GM18519 (cell line): Measurements from ENCODE around the gene EDARADD.
A peak's percentile ranks its signal among the peaks of the same experiment; 100 is the strongest.

ENCODE experiments used
- ATAC-seq: cut with Tn5 transposase; IDR thresholded peaks from one replicate; pipeline ENCODE4 v1.9.1; 2021; ENCODE audit warnings: mild to moderate bottlenecking, moderate library complexity; ENCODE audit not compliant: unreplicated experiment, low FRiP score

Gene EDARADD

DNA sequence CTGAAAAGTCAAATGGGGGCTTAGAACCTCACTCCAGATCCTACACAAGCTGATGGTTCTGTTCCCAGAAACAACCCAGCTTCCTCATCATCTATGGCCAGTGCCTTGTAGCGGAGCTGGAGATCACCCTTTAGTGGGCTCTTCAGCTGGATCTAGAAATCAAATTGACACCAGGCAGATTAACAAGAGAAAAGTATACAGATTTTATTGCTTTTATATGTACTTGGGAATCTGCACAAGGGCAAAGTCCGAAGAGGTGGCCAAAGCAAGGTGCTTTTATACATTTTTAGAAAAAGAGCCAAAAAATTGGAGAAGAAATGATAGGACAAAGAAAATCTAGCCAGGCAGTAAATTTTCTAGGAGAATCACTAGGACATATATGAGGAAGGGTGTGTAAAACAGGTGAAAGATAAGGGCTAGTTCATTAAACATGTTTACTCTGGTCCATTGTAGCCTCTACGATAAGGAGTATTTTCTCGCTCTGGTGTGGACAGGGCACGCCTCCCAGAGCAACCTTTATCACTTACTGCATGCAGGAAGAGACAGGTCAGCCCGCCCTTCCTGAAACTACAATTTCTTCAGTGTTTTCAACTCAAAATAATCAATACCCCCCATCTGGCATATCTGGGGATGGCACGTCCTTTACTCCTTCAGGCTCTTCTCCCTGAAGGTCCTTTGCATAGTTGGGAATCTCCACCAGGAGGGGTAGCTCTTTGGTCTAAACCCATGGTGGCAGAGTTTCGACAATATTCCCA, 115.7 kb downstream of the EDARADD start:
- no peak for ATAC-seq

DNA sequence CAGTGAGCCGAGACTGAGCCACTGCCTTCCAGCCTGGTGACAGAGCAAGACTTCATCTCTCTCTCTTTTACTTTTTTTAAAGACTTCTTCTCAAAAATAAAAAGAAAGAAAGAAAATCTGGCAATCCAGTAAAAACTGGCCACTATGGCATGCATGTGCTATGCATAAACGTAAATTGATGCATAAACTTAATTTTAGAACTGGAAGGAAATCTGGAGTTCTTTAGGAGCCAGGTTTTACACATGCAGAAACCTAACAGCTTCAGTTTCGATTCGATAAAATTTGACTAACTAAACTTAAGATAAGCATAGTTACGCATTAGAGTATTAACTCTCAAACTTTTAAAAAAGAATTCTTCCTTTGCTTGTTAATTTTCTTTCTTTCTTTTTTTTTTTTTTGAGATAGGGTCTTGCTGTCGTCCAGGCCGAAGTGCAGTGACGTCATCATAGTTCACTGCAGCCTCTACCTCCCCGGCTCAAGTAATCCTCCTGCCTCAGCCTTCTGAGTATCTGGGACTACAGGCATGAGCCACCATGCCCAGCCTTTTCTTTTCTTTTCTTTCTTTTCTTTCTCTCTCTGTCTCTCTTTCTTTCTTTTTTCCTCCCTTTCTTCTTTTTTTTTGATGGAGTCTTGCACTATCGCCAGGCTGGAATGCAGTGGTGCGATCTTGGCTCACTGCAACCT, 117.8 kb downstream of the EDARADD start:
- ATAC-seq = no peak

DNA sequence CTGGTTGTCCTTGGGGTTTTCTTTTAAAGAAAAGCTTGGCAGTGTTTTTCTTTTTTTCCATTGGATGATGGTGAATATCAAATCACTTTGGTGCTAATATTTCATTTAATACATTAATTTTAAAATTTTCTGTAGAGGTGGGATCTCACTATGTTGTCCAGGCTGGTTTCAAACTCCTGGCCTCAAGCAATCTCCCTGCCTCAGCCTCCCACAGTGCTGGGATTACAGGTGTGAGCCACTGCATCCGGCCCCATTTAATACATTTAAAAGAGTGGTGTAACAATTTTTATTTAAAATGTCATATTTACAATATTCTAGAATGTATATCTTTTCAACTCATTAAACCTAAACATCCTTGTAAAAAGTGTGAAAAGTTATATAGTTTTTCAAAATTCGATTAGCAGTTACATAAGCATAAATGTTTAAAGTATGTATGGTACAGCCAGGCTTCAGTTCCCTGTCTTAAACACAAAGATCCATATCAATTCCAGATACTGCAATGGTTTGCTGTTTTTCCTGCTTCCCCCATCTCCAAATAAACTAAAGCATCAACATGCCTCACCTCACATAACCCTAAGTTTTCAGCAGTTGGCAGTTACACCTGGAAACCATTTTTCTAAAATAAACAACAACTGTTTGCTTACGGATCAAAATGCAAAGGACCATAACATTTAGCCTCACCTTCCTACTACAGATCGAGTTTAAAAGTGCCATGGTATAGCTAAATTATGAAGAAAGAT, 120.8 kb downstream of the EDARADD start:
- ATAC-seq = no peak

DNA sequence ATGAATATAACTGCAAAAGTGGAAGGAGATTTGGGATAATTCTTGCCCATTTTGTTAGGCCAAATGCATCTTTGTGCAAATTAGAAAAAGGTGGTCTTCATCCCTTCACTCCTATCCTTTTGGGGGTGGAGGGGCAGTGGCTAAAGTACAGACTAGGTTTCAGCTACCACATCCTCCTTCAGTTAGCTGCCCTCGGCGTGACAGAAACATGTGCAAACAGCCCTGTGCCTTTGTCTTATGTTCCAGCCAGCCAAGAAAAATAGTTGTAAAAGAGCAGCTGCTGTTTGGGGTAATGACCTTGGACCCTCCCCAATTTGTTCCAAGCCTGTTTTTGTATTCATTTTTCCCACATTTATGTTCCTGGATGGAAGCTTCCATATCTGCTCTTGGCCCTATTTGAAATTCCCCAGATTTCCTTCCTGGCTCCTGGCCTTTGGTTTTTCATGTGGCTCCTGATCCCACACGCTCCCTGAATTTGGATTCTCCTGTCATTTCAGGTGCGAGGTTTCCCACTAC, 121.4 kb downstream of the EDARADD start:
- ATAC-seq = no peak

DNA sequence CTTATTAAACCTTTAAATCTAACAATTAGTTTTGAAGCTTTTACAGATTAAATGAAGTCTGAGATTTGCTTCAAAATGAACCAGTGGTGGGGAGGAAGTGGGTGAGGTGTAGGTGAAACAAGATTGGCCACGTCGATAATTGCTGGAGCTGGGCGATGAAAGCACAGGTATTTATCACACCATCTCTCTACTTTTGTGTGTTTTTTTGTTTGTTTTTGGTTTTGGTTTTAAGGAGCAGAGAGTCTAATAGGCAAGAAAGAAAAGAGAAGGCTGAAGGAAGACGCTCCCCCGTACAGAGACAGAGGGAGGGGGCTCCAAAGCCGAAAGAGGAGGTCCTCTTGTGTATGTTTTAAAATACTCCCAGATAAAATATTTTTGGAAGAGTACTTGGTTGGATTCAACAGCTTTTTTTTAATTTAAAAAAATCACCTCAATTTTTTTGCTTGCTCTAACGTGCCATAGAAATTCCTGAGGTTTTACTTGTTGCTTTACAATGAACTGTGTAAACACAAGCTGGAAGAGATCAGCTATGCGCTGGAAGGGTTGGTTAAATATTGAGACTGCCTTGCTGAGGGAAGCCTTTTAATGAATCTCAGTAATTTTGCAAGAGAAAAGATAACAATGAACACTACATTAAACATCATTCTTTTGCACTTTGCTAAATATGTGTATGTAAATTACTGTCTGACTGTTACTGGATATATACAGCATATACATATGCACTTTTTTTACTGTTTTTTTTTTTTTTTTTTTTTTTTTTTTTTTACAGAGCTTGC, 123.0 kb downstream of the EDARADD start:
- ATAC-seq = no peak

DNA sequence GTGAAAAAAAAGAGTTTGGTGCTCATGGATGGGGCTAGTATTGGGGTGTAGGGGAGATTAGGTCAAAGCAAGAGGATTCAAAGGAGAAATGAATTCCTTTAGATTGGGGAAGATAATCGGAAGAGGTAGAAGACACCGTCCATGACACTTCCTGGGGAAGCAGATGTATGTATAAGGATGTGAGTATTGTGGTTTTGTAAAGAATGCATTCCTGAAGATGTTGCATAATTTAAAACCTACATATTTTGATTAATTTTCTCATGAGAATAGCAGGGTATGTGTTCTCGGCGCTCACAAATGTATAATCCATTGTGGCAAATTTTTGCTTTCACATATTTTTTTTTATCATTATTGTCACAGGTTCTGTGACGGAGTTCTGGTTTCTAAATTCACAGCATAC, 124.2 kb downstream of the EDARADD start:
- no peak for ATAC-seq

DNA sequence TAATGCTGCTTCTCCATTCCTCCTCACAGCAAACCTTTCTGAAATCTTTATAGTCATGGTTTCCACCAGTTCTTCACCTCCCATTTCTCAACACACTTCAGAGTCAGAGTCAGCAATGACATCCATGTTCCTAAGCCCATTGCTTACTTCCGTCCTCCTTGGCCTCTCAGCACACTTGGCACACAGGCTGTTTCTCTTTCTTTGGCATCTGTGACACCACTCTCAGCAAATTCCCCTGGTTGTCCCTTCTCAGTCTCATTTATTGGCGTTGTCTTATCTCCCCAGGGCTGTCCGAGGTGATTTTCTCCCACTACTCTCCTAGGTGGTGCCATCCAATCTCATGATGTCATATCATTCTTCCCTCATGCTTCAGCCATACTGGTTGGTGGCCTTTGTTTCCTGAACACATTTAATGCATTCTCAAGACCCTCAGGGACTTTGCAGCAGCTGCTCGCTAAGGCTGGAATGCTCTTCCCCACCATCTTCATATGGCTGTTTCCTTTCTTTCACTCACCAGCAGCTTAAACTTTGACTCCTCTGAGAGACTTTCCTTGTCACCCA, 126.4 kb downstream of the EDARADD start:
- no peak for ATAC-seq

DNA sequence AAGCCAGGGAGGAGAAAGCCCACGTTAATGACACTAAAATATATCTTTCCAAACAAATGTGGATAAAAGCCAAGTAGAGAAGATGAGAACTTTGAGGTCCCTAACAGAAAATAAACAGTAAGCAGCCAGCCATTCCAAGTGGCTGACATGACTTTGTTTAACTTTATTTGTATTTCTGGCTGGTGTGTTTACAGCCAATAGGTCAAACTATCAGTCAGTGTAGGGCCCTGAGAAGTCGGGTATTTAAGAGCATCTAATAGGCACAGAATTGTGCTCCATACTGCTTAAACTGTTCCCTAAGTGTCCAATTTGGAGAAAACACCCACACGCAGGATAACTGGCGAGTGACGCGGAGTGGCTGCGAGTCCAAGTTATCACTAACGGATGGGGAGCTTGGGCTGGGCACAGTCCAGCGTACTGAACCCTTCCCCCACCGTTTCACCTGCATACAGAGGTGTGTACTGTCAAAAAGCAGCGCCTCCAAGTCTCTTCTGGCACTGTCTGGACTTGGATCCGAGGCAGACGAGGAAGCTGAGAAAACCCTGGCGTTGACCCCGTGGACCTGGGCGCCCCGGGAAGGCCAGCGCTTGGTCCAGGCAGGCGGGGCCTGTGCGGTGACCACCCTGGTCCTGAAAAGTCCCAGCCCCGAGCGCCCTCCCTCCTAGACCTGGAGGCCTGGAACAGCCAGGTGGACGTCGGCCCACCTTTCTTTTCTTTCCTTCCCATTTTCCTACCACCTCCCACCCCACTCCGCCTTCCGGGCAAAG, 129.0 kb downstream of the EDARADD start:
- no peak for ATAC-seq

DNA sequence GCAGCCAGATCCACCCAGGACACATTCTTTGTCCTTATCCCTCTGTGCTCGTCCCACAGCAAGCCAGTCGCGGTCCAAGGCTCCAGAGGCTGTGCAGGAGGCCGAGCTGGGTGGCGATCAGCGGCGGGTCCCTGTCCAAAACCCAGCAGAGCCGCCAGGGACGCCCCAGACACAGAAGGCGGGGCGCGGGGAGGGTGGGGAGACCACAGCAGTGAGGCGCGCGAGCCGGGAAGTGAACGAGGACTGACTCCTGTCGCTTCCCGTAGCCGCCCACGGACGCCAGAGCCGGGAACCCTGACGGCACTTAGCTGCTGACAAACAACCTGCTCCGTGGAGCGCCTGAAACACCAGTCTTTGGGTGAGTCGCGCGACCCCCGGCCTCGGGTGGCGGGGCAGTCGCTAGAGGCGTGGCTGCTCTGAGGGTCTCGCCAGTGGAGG, 129.6 kb downstream of the EDARADD start, which contains the start of gene LGALS8:
Gene LGALS8 (plus strand): TSS at position 279 of the 438 bp plus-strand sequence. CDS start 2,089 bp downstream, outside the sequence.
- peak; percentile 30 for ATAC-seq

DNA sequence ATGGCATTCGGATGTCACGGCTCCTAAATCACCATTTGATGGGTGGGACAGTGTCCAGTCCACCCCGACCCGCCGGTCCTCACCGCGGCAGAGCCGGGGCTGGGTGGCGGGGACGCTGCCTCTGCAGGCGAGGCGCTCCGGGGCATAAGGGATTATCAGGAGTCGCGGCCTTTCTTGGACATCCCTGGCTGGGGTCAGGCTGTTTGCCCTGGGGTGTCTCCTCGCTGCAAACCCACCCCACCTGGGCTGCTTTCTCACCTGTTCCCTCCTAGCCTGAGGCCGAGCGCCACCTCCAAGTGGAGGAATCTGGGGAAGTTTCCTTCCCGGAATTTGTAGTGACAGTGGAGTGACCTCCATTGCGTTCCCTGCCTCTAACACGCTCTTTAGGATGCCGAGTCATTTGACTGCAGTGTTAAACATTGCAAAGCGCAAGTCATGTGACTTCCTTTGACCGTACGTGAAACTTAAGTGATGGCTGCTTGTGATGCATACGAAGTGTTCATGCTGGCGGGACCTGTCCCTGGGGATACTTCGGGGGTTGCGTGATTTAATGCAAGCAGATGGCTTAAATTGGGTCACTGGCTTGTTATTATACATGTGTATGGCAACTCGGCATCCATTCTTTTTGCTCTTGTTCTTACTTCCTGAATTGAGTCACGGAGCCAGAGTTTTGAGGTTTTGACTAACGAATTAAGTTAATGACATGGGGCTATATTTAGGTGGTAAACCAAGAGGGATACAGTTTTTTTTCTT, 130.2 kb downstream of the EDARADD start:
- peak; percentile 92 for ATAC-seq

DNA sequence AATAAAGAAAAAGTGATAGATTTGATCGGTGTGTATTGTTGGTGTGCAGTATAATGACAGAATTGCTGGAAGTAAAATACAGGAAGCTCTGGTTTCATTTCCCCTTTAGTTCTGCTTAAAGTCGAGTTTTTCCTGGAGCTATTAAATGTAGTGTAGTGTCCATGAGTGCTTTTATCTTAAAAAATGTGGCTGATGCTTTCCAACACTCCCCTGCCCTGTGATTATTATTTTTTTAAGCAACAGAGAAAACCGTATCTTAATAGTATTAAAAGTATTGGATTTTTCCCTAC, 130.8 kb downstream of the EDARADD start:
- peak; percentile 12 for ATAC-seq

DNA sequence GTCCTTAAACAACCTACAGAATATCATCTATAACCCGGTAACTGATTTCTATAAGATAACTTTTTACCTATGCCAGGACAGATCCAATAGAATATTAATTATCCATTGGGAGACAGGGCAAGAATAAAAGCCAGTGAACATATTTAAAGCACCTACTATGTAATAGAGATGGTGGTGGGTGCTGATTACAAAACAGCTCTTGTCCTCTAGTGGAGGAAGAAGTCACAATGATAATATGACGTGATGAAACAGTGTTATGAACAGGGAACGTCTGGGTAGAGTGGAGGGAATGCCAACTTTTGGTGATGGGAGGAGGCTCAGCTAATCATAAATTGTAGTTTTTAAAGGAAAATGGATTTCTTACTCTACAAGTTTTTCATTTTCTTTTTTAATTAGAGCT, 132.0 kb downstream of the EDARADD start:
- ATAC-seq = no peak

DNA sequence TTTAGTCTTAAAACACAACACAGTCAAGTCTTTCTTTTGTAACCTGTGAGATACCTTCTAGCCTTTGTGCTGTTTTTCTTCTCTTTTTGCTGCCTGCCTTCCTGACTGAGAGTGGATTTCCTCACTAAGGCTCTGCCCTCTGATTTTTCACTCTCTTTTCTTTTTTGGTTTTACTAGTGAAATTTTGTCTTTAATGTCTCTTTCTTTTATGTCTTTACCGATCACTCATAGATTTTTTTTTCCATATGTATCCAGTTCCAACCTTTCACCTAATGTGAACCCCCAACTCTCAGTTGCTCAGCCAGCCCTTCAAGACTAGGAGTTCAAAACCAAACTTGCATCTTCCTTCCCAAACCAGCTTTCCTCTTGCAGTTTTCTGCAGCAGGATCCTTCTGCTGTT, 136.2 kb downstream of the EDARADD start:
- ATAC-seq = no peak

DNA sequence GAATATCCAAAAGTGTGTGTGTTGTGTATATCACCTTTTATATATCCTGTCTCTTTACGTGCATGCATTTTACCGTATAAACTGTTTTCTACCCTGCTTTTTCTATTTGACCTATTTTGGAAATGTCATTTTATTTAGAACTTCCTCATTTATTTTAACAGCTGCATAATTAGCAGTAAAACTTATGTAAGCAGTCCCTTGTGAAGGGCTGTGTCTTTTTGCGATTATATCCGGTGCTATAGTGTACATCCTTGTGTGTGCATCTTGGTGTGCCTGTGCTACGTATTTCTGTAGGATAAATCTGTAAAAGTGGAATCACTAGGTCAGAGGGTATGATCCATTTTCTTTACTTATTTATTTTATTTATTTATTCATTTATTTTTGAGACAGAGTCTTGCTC, 136.9 kb downstream of the EDARADD start:
- no peak for ATAC-seq

DNA sequence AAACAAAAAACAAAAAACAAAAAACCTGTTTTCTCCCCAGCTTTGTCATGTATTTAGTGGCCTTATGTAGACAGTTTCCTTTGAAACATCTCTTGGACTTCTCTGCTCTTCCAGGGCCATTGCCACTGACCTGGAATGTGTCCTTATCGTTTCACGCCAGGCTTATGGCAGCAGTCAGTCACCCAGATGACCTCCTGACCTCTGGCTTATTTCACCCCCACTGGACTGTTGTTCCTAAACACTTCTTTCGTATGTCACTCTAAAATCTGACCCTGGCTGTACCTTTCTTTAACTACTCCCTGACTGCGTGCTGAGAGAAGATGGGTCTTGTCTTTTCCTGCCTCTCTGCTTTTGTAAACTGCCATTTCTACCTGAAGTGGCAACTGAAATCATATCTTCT, 138.8 kb downstream of the EDARADD start:
- ATAC-seq = no peak

DNA sequence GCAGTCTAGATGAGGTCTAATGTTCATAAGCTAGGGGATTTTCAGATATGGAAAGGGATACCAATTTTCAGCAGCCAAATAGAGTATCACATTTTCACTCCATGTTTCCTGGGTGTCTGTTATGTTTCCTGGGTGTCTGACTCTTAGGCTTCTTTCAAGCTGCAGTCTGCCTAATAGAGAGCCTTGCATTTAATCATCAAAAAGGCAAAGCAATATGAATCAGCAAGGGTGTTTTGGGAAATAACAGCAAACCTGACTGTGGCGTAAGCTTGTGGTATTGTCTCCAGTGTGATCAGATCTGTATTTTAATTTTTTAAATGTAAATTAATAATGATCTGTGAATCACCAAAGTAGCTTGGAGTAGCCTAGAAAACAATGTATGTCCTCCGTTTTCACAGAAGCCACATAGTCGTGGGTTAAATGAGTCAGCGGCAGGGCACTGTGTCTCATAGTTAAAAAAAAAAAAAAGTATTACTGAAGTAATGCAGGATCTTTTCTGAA, 140.1 kb downstream of the EDARADD start:
- ATAC-seq = no peak
